ENCODE data around the gene ESYT3. TPM values are rescaled to one million over a fixed set of nuclear protein-coding genes. Genes with fewer than 3 reads are reported as not detected.

Gene ESYT3
- total and polyA plus RNA-seq, 9 of the 15 experiments (the other 6 are each of a cell fraction or from before 2014, with no cell fraction given) = not detected

- no peak overlapping the region for H3K9ac ChIP-seq (ENCODE audit: insufficient read depth in 1 of 2, low read depth in 2 of 2, low read length in 2 of 2)
- H3K4me1 ChIP-seq (replicated peaks in 1 of 2; ENCODE audit: control insufficient read depth in 2 of 2, insufficient read depth in 2 of 2, low read length in 2 of 2) = no peaks in the 10 kb centered on the region
- BruUV-seq (replicated peaks) = no TSS peak
- no peaks in the 10 kb centered on the region for H3K79me2 ChIP-seq (ENCODE audit: control insufficient read depth, insufficient read depth, low read length)
- ATAC-seq (no peak), DNase-seq (ENCODE audit: extremely low read depth in 1 of 4, low spot score in 3 of 4) (no peak), FAIRE-seq (no peak)
- H3K36me3 ChIP-seq (ENCODE audit: control insufficient read depth, insufficient read depth, low read length) = no peaks in the 10 kb centered on the region
- H3K4me2 ChIP-seq (ENCODE audit: insufficient read depth, low read length) = no peak overlapping the region
- intact Hi-C loops (cut with micrococcal nuclease) = no loop called here
- H3K27ac ChIP-seq (ENCODE audit: extremely low read depth, low read depth, low read length) = no peak overlapping the region
- in situ Hi-C loops (cut with MboI) = no loop called here
- H4K20me1 ChIP-seq (replicated peaks; ENCODE audit: control insufficient read depth, insufficient read depth, low read length) = no peaks in the 10 kb centered on the region
- no peaks in the 10 kb centered on the region for H3K27me3 ChIP-seq (ENCODE audit: control insufficient read depth in 2 of 2, insufficient read depth in 2 of 2, low read length in 2 of 2)
- no peak overlapping the region for H2AFZ ChIP-seq (ENCODE audit: low read depth, low read length)
- POLR2A ChIA-PET = no interaction called here
- CTCF ChIA-PET (ENCODE audit: low intra/inter-chr PET ratio) = no interaction called here
- TF ChIP-seq FOXP1 (CRISPR knock-in tag; IDR thresholded peaks at IDR 0.05) = no peak
- H3K9me3 ChIP-seq (replicated peaks; ENCODE audit: control insufficient read depth, insufficient read depth, low read depth, low read length) = no peaks in the 10 kb centered on the region
- H3K4me3 ChIP-seq = no peak overlapping the region
- H3K9me1 ChIP-seq (ENCODE audit: control insufficient read depth, insufficient read depth, low read length) = no peaks in the 10 kb centered on the region
Observed at GRCh38 chr3:138498991-138499390, 64.6 kb downstream of the ESYT3 start.

- Histone ChIP-seq H3K36me3 (ENCODE audit: control insufficient read depth, insufficient read depth, low read length) (0 out of 3 replicates have a peak, but pooled peaks cover 2% of the 10 kb centered on the region), H3K4me2 (ENCODE audit: insufficient read depth, low read length) (no peak overlapping the region), H3K4me1 (replicated peaks in 1 of 2; ENCODE audit: control insufficient read depth in 2 of 2, insufficient read depth in 2 of 2, low read length in 2 of 2) (no peaks in the 10 kb centered on the region), H3K9me3 (replicated peaks; ENCODE audit: control insufficient read depth, insufficient read depth, low read depth, low read length) (no peaks in the 10 kb centered on the region), H3K79me2 (ENCODE audit: control insufficient read depth, insufficient read depth, low read length) (no peaks in the 10 kb centered on the region), H3K27me3 (ENCODE audit: control insufficient read depth in 2 of 2, insufficient read depth in 2 of 2, low read length in 2 of 2) (no peaks in the 10 kb centered on the region), H3K4me3 (no peak overlapping the region), H3K27ac (ENCODE audit: extremely low read depth, low read depth, low read length) (no peak overlapping the region), H4K20me1 (replicated peaks; ENCODE audit: control insufficient read depth, insufficient read depth, low read length) (no peaks in the 10 kb centered on the region), H3K9ac (ENCODE audit: insufficient read depth in 1 of 2, low read depth in 2 of 2, low read length in 2 of 2) (no peak overlapping the region), H3K9me1 (ENCODE audit: control insufficient read depth, insufficient read depth, low read length) (no peaks in the 10 kb centered on the region), H2AFZ (ENCODE audit: low read depth, low read length) (no peak overlapping the region)
- no peak for FAIRE-seq
- intact Hi-C loops (cut with micrococcal nuclease) (no loop called here), in situ Hi-C loops (cut with MboI) (no loop called here)
- BruUV-seq (replicated peaks) = no TSS peak
- 54% methylated on average over 3 of the region's 3 CpGs for WGBS (ENCODE audit: insufficient coverage, low coverage, missing lambda C conversion rate)
- ChIA-PET CTCF (ENCODE audit: low intra/inter-chr PET ratio) (no interaction called here), POLR2A (no interaction called here)
- ATAC-seq = no peak
- no peak for DNase-seq (ENCODE audit: extremely low read depth in 1 of 4, low spot score in 3 of 4)
- no peak for TF ChIP-seq SMARCC2 (IDR thresholded peaks at IDR 0.05; ENCODE audit: low read depth)
- no peak for TF ChIP-seq ZNF165 (CRISPR knock-in tag; IDR thresholded peaks at IDR 0.05; ENCODE audit: borderline replicate concordance)
- TF ChIP-seq ATF3 (IDR thresholded peaks at IDR 0.05) = no peak
- no peak for TF ChIP-seq ATF3 (CRISPR knock-in tag; conservative IDR thresholded peaks at IDR 0.05)
- TF ChIP-seq MEIS2 (IDR thresholded peaks at IDR 0.05; ENCODE audit: partially characterized antibody) = no peak
- no peak for TF ChIP-seq ZFP1 (CRISPR knock-in tag; IDR thresholded peaks at IDR 0.05)
- no peak for TF ChIP-seq BRF2 (IDR thresholded peaks at IDR 0.05; ENCODE audit: borderline replicate concordance, insufficient read depth, insufficient read length)
- no peak for TF ChIP-seq NR2C2 (CRISPR knock-in tag; IDR thresholded peaks at IDR 0.05)
- no peak for TF ChIP-seq NR2C2 (tag; IDR thresholded peaks at IDR 0.05)
- TF ChIP-seq HMBOX1 (IDR thresholded peaks at IDR 0.05) = no peak
- no peak for TF ChIP-seq MEF2A (IDR thresholded peaks at IDR 0.05; ENCODE audit: control insufficient read depth, low read depth, low read length)
- no peak for TF ChIP-seq CBX5 (IDR thresholded peaks at IDR 0.05; ENCODE audit: borderline replicate concordance, low read depth)
- no peak for TF ChIP-seq ATF4 (CRISPR knock-in tag; IDR thresholded peaks at IDR 0.05)
Observed at GRCh38 chr3:138507524-138507923, 73.1 kb downstream of the ESYT3 start.

Data from K562 (cell line).